ENCODE results near the gene CD79A.

GRCh38 chr19:41869374-41869955 is 7.6 kb upstream of the CD79A start:
- TF ChIP-seq CTCF (IDR thresholded peaks at IDR 0.05) (no peak), POLR2A (IDR thresholded peaks at IDR 0.05) (no peak)

Data from right lobe of liver (tissue), 4 donors.